ENCODE results near the gene PUM2.
"Not testable (repeated sequence)": the region's sequence is repeated elsewhere in the genome, so short reads cannot be mapped to it uniquely, and the experiment has no call there.

Gene PUM2

DNA sequence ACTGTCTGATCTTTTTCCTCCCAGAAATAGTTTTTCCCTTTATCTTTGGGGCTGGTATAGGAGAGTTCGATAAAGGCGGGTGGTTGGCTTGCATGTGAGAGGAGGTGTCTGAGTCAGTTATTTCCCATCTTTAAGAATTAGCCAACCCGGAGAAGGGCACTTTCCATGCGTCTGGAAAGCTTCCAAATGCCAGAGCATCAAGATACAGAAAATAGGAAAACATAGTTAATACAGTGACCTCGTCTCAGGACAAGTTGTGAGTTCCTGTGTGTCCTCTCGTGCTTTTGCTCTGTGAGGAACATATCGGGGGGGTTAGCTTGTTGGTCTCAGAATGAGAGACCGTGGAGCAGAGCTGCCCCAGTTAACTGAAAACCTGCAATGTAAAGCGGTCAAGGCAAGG lies 18.7 kb upstream of the PUM2 start:
- Histone ChIP-seq H3K4me1 (ENCODE audit: control insufficient read depth in 5 of 5, insufficient read depth in 5 of 5, low read length in 5 of 5) (peaks cover 0 to 5% (median 0%) of the 10 kb centered on the region in 5 donors), H3K36me3 (ENCODE audit: control insufficient read depth in 5 of 5, insufficient read depth in 5 of 5, low read length in 5 of 5) (no peaks in the 10 kb centered on the region), H3K9ac (ENCODE audit: low read length in 5 of 5) (no peak overlapping the region), H3K4me3 (ENCODE audit: low read depth in 1 of 5, low read length in 5 of 5) (no peak overlapping the region), H3K27ac (ENCODE audit: low read depth, low read length) (no peak overlapping the region), H3K27me3 (ENCODE audit: control insufficient read depth in 5 of 5, insufficient read depth in 4 of 5, low read length in 5 of 5) (no peaks in the 10 kb centered on the region), H3K9me3 (ENCODE audit: control insufficient read depth in 5 of 5, low read length in 5 of 5) (no peaks in the 10 kb centered on the region)

DNA sequence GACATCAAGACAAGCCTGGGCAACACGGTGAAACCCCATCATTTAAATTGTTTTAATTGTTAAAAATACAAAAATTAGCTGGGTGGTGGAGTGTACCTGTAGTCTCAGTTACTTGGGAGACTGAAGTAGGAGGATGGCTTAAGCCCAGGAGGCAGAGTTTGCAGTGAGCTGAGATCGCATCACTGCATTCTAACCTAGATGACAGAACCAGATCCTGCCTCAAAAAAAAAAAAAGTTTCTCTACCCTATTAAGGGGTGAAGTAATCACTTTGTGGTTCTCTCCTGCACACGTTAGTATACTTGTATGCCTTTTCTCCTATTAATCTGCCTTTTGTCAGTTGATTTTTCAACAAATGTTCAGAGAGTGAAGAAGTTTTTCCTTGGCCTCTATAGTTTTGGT lies 18.1 kb upstream of the PUM2 start:
- Histone ChIP-seq H3K27ac (ENCODE audit: low read depth, low read length) (no peak overlapping the region), H3K9ac (ENCODE audit: low read length in 5 of 5) (no peak overlapping the region), H3K27me3 (ENCODE audit: control insufficient read depth in 5 of 5, insufficient read depth in 4 of 5, low read length in 5 of 5) (no peaks in the 10 kb centered on the region), H3K4me1 (ENCODE audit: control insufficient read depth in 5 of 5, insufficient read depth in 5 of 5, low read length in 5 of 5) (peaks cover 0 to 5% (median 0%) of the 10 kb centered on the region in 5 donors), H3K36me3 (ENCODE audit: control insufficient read depth in 5 of 5, insufficient read depth in 5 of 5, low read length in 5 of 5) (no peaks in the 10 kb centered on the region), H3K4me3 (ENCODE audit: low read depth in 1 of 5, low read length in 5 of 5) (no peak overlapping the region), H3K9me3 (ENCODE audit: control insufficient read depth in 5 of 5, low read length in 5 of 5) (no peaks in the 10 kb centered on the region)

DNA sequence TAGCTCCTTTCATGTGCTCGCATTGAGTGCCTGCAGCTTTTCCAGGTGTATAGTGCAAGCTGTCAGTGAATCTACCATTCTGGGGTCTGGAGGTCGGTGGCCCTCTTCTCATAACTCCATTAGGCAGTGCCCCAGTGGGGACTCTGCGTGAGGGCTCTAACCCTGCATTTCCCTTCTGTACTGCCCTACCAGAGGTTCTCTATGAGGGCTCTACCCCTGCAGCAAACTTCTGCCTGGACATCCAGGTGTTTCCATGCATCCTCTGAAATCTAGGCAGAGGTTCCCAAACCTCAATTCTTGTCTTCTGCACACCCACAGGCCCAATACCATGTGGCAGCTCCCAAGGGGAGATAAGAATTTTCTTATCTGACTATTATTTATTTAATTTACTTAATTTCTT lies 17.3 kb upstream of the PUM2 start:
- not testable (repeated sequence) for H3K4me1 ChIP-seq (ENCODE audit: control insufficient read depth in 5 of 5, insufficient read depth in 5 of 5, low read length in 5 of 5); H3K27me3 ChIP-seq (ENCODE audit: control insufficient read depth in 5 of 5, insufficient read depth in 4 of 5, low read length in 5 of 5); H3K27ac ChIP-seq (ENCODE audit: low read depth, low read length); H3K36me3 ChIP-seq (ENCODE audit: control insufficient read depth in 5 of 5, insufficient read depth in 5 of 5, low read length in 5 of 5); H3K9me3 ChIP-seq (ENCODE audit: control insufficient read depth in 5 of 5, low read length in 5 of 5); H3K9ac ChIP-seq (ENCODE audit: low read length in 5 of 5); H3K4me3 ChIP-seq (ENCODE audit: low read depth in 1 of 5, low read length in 5 of 5)

DNA sequence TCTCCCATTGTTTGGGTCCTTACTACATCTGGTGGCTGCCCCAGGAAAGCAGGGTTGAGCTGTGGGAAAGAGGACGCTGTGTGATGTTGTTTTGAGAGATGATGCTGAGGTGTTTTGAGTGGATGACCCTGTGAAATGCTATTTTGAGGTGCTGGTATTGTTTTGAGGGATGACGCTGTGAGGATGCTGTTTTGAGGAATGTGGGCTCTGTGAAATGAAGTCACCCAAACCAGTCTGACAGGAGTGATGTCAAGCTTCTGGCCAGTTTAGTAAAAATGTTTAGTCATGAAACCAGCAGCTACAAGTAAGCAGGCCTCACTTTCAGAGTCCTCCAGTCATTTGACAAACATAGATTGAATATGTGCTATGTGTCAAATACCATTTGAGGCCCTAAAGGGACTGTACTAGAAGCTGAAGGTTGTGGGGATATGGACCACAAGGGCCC lies 16.1 kb upstream of the PUM2 start:
- Histone ChIP-seq H3K36me3 (ENCODE audit: control insufficient read depth in 5 of 5, insufficient read depth in 5 of 5, low read length in 5 of 5) (no peaks in the 10 kb centered on the region), H3K27ac (ENCODE audit: low read depth, low read length) (no peak overlapping the region), H3K9me3 (ENCODE audit: control insufficient read depth in 5 of 5, low read length in 5 of 5) (no peaks in the 10 kb centered on the region), H3K27me3 (ENCODE audit: control insufficient read depth in 5 of 5, insufficient read depth in 4 of 5, low read length in 5 of 5) (no peaks in the 10 kb centered on the region), H3K4me1 (ENCODE audit: control insufficient read depth in 5 of 5, insufficient read depth in 5 of 5, low read length in 5 of 5) (peaks cover 0 to 5% (median 0%) of the 10 kb centered on the region in 5 donors), H3K9ac (ENCODE audit: low read length in 5 of 5) (no peak overlapping the region), H3K4me3 (ENCODE audit: low read depth in 1 of 5, low read length in 5 of 5) (no peak overlapping the region)

DNA sequence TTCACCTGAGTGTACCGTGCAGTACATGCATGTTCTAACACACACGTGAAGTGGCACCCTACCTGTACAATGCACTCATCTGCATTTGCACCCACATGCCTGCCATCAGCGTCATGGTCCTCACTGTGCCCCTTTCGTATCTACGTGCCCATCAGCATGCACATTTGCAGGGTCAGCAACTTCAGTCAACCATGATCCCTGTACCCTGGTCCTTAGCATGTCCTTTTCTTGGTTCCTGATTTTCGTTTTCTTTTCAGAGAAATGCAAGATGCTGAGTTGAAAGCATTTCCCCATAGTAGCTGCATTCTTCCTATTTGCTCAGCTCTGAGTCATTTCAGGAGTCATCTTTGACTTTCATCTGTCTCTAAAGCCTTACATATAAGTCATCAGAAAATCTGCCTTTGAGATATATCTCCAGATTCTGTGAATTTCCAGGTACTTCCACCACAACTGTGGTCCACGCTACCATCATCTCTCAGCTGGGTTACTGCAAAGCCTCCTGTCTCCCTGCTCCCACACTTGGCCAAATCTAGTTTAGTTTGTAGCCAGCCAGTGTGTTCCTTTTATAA lies 14.7 kb upstream of the PUM2 start:
- no peak overlapping the region for H3K9ac ChIP-seq (ENCODE audit: low read length in 5 of 5)
- H3K36me3 ChIP-seq (ENCODE audit: control insufficient read depth in 5 of 5, insufficient read depth in 5 of 5, low read length in 5 of 5): no peaks in the 10 kb centered on the region
- H3K27me3 ChIP-seq (ENCODE audit: control insufficient read depth in 5 of 5, insufficient read depth in 4 of 5, low read length in 5 of 5): no peaks in the 10 kb centered on the region
- H3K27ac ChIP-seq (ENCODE audit: low read depth, low read length): no peak overlapping the region
- no peaks in the 10 kb centered on the region for H3K9me3 ChIP-seq (ENCODE audit: control insufficient read depth in 5 of 5, low read length in 5 of 5)
- peaks cover 0 to 8% (median 2%) of the 10 kb centered on the region in 5 donors for H3K4me1 ChIP-seq (ENCODE audit: control insufficient read depth in 5 of 5, insufficient read depth in 5 of 5, low read length in 5 of 5)
- no peak overlapping the region for H3K4me3 ChIP-seq (ENCODE audit: low read depth in 1 of 5, low read length in 5 of 5)

DNA sequence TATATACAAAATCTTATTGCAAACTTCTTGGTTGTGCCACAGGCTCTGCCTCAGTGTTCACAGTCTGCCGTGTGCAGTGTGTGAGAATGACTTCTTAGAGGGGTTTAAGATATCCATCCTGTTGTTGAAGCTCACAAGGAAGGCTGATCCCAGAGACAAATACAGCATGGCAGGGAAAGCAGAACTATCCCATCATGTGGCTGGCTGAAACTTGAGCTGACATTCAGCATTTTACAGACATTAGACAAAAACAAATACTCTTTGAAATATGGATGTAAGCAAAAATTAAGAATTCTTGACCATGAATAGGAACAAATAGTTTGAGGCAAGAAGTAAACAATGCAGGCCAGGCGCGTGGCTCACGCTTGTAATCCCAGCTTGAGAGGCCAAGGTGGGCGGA lies 12.9 kb upstream of the PUM2 start:
- H3K9ac ChIP-seq (ENCODE audit: low read length in 5 of 5): no peak overlapping the region
- peaks cover 0 to 6% (median 0%) of the 10 kb centered on the region in 5 donors for H3K4me1 ChIP-seq (ENCODE audit: control insufficient read depth in 5 of 5, insufficient read depth in 5 of 5, low read length in 5 of 5)
- H3K9me3 ChIP-seq (ENCODE audit: control insufficient read depth in 5 of 5, low read length in 5 of 5): no peaks in the 10 kb centered on the region
- H3K27me3 ChIP-seq (ENCODE audit: control insufficient read depth in 5 of 5, insufficient read depth in 4 of 5, low read length in 5 of 5): no peaks in the 10 kb centered on the region
- H3K36me3 ChIP-seq (ENCODE audit: control insufficient read depth in 5 of 5, insufficient read depth in 5 of 5, low read length in 5 of 5): no peaks in the 10 kb centered on the region
- H3K4me3 ChIP-seq (ENCODE audit: low read depth in 1 of 5, low read length in 5 of 5): no peak overlapping the region
- H3K27ac ChIP-seq (ENCODE audit: low read depth, low read length): no peak overlapping the region

DNA sequence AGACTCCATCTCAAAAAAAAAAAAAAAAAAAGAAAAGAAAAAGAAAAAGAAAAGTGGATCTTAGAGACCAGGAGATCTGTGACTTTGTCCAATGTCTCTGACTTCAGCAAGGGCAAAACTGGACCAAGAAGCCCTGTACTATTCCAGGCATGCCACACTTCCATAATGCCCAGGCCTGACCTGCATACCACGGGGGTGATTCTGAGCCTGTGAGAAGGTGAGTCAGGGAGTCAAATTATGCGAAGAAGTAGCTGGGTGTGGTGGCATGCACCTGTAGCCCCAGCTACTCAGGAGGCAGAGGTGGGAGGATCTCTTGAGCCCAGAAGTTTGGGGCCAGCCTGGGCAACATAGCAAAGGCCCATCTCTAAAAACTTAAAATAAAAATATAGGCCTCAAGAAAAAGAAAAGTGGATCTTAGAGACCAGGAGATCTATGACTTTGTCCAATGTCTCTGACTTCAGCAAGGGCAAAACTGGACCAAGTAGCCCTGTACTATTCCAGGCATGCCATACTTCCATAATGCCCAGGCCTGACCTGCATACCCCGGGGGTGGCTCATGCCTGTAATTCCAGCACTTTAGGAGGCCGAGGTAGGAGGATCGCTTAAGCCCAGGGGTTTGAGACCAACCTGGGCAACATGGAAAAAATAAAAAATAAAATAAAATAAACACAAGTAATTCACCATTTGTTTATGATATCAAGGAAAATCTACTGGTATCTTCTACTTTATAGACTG lies 12.2 kb upstream of the PUM2 start:
- Histone ChIP-seq H3K4me1 (ENCODE audit: control insufficient read depth in 5 of 5, insufficient read depth in 5 of 5, low read length in 5 of 5) (peaks cover 0 to 6% (median 0%) of the 10 kb centered on the region in 5 donors), H3K27me3 (ENCODE audit: control insufficient read depth in 5 of 5, insufficient read depth in 4 of 5, low read length in 5 of 5) (no peaks in the 10 kb centered on the region), H3K9ac (ENCODE audit: low read length in 5 of 5) (no peak overlapping the region), H3K4me3 (ENCODE audit: low read depth in 1 of 5, low read length in 5 of 5) (no peak overlapping the region), H3K27ac (ENCODE audit: low read depth, low read length) (no peak overlapping the region), H3K9me3 (ENCODE audit: control insufficient read depth in 5 of 5, low read length in 5 of 5) (no peaks in the 10 kb centered on the region), H3K36me3 (ENCODE audit: control insufficient read depth in 5 of 5, insufficient read depth in 5 of 5, low read length in 5 of 5) (no peaks in the 10 kb centered on the region)

DNA sequence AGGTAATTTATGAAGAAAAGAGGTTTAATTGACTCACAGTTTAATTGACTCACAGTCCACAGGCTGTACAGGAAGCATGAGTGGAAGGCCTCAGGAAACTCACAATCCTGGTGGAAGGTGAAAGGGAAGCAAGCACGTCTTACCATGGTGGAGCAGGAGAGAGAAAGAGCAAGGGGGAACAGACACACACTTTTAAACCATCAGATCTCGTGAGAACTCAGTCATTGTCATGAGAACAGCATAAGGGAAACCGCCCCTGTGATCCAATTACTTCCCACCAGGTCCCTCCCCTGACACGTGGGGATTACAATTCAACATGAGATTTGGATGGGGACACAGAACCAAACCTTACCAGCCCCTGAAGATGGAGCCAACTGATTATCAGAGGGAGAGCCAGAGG lies 11.2 kb upstream of the PUM2 start:
- H3K27me3 ChIP-seq (ENCODE audit: control insufficient read depth in 5 of 5, insufficient read depth in 4 of 5, low read length in 5 of 5): no peaks in the 10 kb centered on the region
- H3K4me1 ChIP-seq (ENCODE audit: control insufficient read depth in 5 of 5, insufficient read depth in 5 of 5, low read length in 5 of 5): peaks cover 0 to 6% (median 0%) of the 10 kb centered on the region in 5 donors
- H3K36me3 ChIP-seq (ENCODE audit: control insufficient read depth in 5 of 5, insufficient read depth in 5 of 5, low read length in 5 of 5): no peaks in the 10 kb centered on the region
- H3K9me3 ChIP-seq (ENCODE audit: control insufficient read depth in 5 of 5, low read length in 5 of 5): no peaks in the 10 kb centered on the region
- no peak overlapping the region for H3K27ac ChIP-seq (ENCODE audit: low read depth, low read length)
- H3K4me3 ChIP-seq (ENCODE audit: low read depth in 1 of 5, low read length in 5 of 5): no peak overlapping the region
- no peak overlapping the region for H3K9ac ChIP-seq (ENCODE audit: low read length in 5 of 5)

DNA sequence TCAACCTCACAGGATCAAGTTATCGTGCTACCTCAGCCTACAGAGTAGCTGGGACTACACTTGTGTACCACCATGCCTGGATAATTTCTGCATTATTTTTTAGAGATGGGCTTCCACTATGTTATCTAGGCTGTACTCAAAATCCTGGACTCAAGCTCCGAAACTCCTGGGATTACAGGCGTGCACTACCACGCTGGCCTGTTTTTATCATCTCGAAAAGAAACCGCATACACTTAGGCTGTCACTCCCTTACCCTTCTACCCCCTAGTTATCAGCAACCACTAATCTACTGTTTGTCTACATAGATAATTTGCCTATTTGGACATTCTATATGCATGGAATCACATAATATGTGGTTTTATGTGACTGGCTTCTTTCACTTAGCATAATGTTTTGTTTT lies 8.5 kb upstream of the PUM2 start:
- Histone ChIP-seq H3K9me3 (ENCODE audit: control insufficient read depth in 5 of 5, low read length in 5 of 5) (no peaks in the 10 kb centered on the region), H3K36me3 (ENCODE audit: control insufficient read depth in 5 of 5, insufficient read depth in 5 of 5, low read length in 5 of 5) (no peaks in the 10 kb centered on the region), H3K27me3 (ENCODE audit: control insufficient read depth in 5 of 5, insufficient read depth in 4 of 5, low read length in 5 of 5) (no peaks in the 10 kb centered on the region), H3K4me1 (ENCODE audit: control insufficient read depth in 5 of 5, insufficient read depth in 5 of 5, low read length in 5 of 5) (peaks cover 0 to 6% (median 0%) of the 10 kb centered on the region in 5 donors), H3K9ac (ENCODE audit: low read length in 5 of 5) (no peak overlapping the region), H3K4me3 (ENCODE audit: low read depth in 1 of 5, low read length in 5 of 5) (no peak overlapping the region), H3K27ac (ENCODE audit: low read depth, low read length) (no peak overlapping the region)

DNA sequence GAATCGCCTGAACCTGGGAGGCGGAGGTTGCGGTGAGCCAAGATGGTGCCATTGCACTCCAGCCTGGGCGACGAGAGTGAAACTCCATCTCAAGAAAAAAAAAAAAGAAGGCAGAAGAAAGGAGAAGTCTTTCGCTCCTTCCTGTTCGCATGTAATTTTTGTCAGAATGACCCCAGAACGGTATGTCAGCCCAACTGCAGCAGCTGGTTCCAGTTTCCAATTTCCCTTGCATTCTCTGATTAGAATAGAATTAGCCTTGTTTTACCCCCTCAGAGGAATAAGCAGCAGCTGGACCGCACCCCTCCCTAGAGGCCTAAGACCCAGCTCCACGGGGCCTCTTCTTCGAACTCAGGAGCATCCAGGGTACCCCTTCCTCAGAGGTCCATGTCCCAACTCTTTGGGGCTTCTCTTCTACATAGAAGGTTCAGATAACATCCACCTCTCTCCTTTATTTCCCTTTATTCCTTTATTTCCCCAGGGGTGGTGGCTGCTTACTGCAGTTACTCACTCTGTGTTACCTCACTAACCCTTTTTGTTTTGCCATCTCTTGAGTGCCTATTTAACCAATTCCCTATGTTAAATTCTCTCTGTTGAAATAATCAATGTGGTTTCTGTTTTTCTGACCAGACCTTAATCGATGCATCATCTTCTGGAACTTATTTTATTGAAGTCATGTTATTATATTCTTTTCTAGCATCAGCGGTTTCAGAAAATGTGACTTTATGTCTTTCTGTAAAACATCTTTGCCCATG lies 7.2 kb upstream of the PUM2 start:
- Histone ChIP-seq H3K36me3 (ENCODE audit: control insufficient read depth in 5 of 5, insufficient read depth in 5 of 5, low read length in 5 of 5) (no peaks in the 10 kb centered on the region), H3K27ac (ENCODE audit: low read depth, low read length) (no peak overlapping the region), H3K4me1 (ENCODE audit: control insufficient read depth in 5 of 5, insufficient read depth in 5 of 5, low read length in 5 of 5) (peaks cover 0 to 6% (median 0%) of the 10 kb centered on the region in 5 donors), H3K9me3 (ENCODE audit: control insufficient read depth in 5 of 5, low read length in 5 of 5) (no peaks in the 10 kb centered on the region), H3K9ac (ENCODE audit: low read length in 5 of 5) (no peak overlapping the region), H3K27me3 (ENCODE audit: control insufficient read depth in 5 of 5, insufficient read depth in 4 of 5, low read length in 5 of 5) (no peaks in the 10 kb centered on the region), H3K4me3 (ENCODE audit: low read depth in 1 of 5, low read length in 5 of 5) (no peak overlapping the region)
